ENCODE results near the gene UBE4B. TPM values are rescaled to one million over a fixed set of nuclear protein-coding genes. Genes with fewer than 3 reads are reported as not detected.
"Not testable (repeated sequence)": the region's sequence is repeated elsewhere in the genome, so short reads cannot be mapped to it uniquely, and the experiment has no call there.

The UBE4B gene
- total and polyA plus RNA-seq, 10 donors, result 8.8 to 53.8 (median 40.5) TPM

- WGBS, 5 donors, result 59 to 76% (median 71%) methylated on average over 3 of the region's 3 CpGs
- peak overlapping the region in 4 of 8 donors; percentile 73 to 84 (median 78) for H3K27ac ChIP-seq
Measured at GRCh38 chr1:10065760-10066159, 33.0 kb downstream of the UBE4B start.

GRCh38 chr1:10068605-10069294 lies 36.0 kb downstream of the UBE4B start:
- H3K27ac ChIP-seq, result no peak overlapping the region
- WGBS, 5 donors, result 93 to 97% (median 96%) methylated on average over 6 of the region's 6 CpGs
- no peaks in the 10 kb centered on the region for H3K9me3 ChIP-seq
- H3K4me1 ChIP-seq, result peaks cover 3 to 49% (median 31%) of the 10 kb centered on the region in 6 donors
- H3K4me3 ChIP-seq, result no peak overlapping the region
- H3K27me3 ChIP-seq (replicated peaks in 1 of 7), result no peaks in the 10 kb centered on the region
- H3K36me3 ChIP-seq, result peaks cover 0 to 19% (median 2%) of the 10 kb centered on the region in 6 donors
- intact Hi-C loops (cut with DNase I; ENCODE audit: low total_unique reads), result no loop called here
- DNase-seq, result no peak
- TF ChIP-seq CTCF (IDR thresholded peaks at IDR 0.05 in 8 of 11, conservative IDR thresholded peaks at IDR 0.05 in 3 of 11) (no peak), POLR2AphosphoS5 (IDR thresholded peaks at IDR 0.05) (no peak), POLR2A (IDR thresholded peaks at IDR 0.05) (no peak)

More at GRCh38 chr1:10065760-10066159, 33.0 kb downstream of the UBE4B start:
- H3K9me3 ChIP-seq, result no peaks in the 10 kb centered on the region
- TF ChIP-seq CTCF (IDR thresholded peaks at IDR 0.05 in 8 of 11, conservative IDR thresholded peaks at IDR 0.05 in 3 of 11), result no peak
- TF ChIP-seq POLR2A (IDR thresholded peaks at IDR 0.05), result no peak
- no peak for TF ChIP-seq POLR2AphosphoS5 (IDR thresholded peaks at IDR 0.05)
- no peak overlapping the region for H3K4me3 ChIP-seq
- H3K36me3 ChIP-seq, result no peaks in the 10 kb centered on the region
- no peaks in the 10 kb centered on the region for H3K27me3 ChIP-seq (replicated peaks in 1 of 7)
- H3K4me1 ChIP-seq, result peaks cover 3 to 45% (median 31%) of the 10 kb centered on the region in 6 donors
- DNase-seq, result no peak
- intact Hi-C loops (cut with DNase I; ENCODE audit: low total_unique reads), result no loop called here

DNA sequence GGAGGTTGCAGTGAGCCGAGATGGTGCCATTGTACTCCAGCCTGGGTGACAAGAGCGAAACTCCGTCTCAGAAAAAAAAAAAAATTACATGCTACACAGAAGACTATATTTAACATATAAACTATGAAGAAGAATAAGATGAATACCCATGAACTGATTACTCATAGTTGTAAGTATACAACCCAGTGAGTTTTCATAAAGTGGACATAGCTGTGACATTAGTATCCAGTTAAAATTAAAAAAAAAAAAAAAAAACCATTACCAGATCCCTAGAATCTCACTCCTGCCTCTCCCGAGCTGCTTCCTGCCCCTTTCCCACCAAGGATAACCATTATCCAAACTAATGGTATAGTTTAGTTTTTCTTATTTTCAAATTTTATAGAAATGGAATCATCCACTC lies 37.4 kb downstream of the UBE4B start:
- Histone ChIP-seq H3K27ac (no peak overlapping the region), H3K4me3 (no peak overlapping the region), H3K9me3 (no peaks in the 10 kb centered on the region), H3K36me3 (peaks cover 0 to 29% (median 2%) of the 10 kb centered on the region in 6 donors), H3K27me3 (replicated peaks in 1 of 7) (no peaks in the 10 kb centered on the region), H3K4me1 (peaks cover 0 to 49% (median 33%) of the 10 kb centered on the region in 6 donors)
- intact Hi-C loops (cut with DNase I; ENCODE audit: low total_unique reads), result no loop called here
- no peak for DNase-seq
- TF ChIP-seq POLR2AphosphoS5 (IDR thresholded peaks at IDR 0.05), result no peak
- no peak for TF ChIP-seq CTCF (IDR thresholded peaks at IDR 0.05 in 8 of 11, conservative IDR thresholded peaks at IDR 0.05 in 3 of 11)
- no peak for TF ChIP-seq POLR2A (IDR thresholded peaks at IDR 0.05)
- 91 to 98% (median 96%) methylated on average over 4 of the region's 4 CpGs for WGBS, 5 donors

DNA sequence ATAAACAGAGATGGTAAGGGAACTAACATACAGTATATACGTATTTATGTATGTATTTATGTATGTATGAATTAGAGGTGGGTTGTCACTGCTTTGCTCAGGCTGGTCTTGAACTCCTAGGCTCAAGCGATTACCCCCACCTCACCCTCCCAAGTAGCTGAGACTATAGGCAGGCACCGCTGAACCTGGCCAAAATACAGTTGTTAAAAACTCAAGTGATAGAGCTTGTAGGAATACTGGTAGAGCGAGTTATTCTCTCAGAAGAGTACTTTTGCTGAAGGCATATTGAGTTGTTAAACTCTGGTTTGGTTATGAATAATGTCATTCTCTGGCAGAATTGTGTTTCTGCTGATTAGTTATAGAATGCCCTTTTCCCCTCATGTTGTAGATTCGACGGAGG lies 38.9 kb downstream of the UBE4B start:
- TF ChIP-seq CTCF (IDR thresholded peaks at IDR 0.05 in 8 of 11, conservative IDR thresholded peaks at IDR 0.05 in 3 of 11) (no peak), POLR2AphosphoS5 (IDR thresholded peaks at IDR 0.05) (no peak), POLR2A (IDR thresholded peaks at IDR 0.05) (no peak)
- Histone ChIP-seq H3K4me1 (peaks cover 0 to 35% (median 22%) of the 10 kb centered on the region in 6 donors), H3K27ac (no peak overlapping the region), H3K27me3 (replicated peaks in 1 of 7) (no peaks in the 10 kb centered on the region), H3K9me3 (no peaks in the 10 kb centered on the region), H3K4me3 (no peak overlapping the region), H3K36me3 (peaks cover 0 to 42% (median 2%) of the 10 kb centered on the region in 6 donors)
- no peak for DNase-seq
- intact Hi-C loops (cut with DNase I; ENCODE audit: low total_unique reads), result no loop called here
- 91 to 97% (median 93%) methylated on average over 6 of the region's 6 CpGs for WGBS, 5 donors

DNA sequence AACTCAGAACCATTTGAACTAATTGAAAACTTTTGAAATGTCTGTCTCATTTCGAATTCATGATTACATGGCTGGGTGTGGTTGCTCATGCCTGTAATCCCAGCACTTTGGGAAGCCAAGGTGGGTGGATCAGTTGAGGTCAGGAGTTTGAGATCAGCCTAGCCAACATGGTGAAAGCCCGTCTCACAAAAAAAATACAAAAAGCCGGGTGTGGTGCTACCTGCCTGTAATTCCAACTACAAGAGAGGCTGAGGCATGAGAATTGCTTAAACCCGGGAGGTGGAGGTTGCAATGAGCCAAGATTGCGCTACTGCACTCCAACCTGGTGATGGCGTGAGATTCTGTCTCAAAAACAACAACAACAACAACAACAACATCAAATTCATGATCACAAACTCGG lies 40.6 kb downstream of the UBE4B start:
- intact Hi-C loops (cut with DNase I; ENCODE audit: low total_unique reads); H3K27ac ChIP-seq; H3K27me3 ChIP-seq (replicated peaks in 1 of 7); H3K4me3 ChIP-seq; H3K9me3 ChIP-seq; DNase-seq: not testable (repeated sequence)
- WGBS, 5 donors, result 87 to 96% (median 91%) methylated on average over 7 of the region's 7 CpGs
- H3K4me1 ChIP-seq, result peaks cover 0 to 27% (median 15%) of the 10 kb centered on the region in 6 donors
- peaks cover 0 to 50% (median 2%) of the 10 kb centered on the region in 6 donors for H3K36me3 ChIP-seq

Data from spleen (tissue), 11 donors.